22Rv1 (cell line): Measurements from ENCODE around the gene SUZ12.
"Not testable (repeated sequence)": the region's sequence is repeated elsewhere in the genome, so short reads cannot be mapped to it uniquely, and the experiment has no call there.

Experiments
- CTCF ChIP-seq: fragments of 450-650 bp; IDR thresholded peaks from 2 replicates; pipeline ENCODE4 v1.5.1; 2017; ENCODE audit warnings: mild to moderate bottlenecking
- ZFX ChIP-seq: fragments of 450-650 bp; IDR thresholded peaks from 2 replicates; pipeline ENCODE4 v1.6.1; 2017; ENCODE audit warnings: antibody characterized with exemption, borderline replicate concordance

- TF ChIP-seq CTCF, ZFX: not testable (repeated sequence)
Observed at GRCh38 chr17:31937926-31938641, 1.3 kb downstream of the SUZ12 start.
